A673 (cell line): ENCODE measurements around the gene WDR37. TPM values are rescaled to one million over a fixed set of nuclear protein-coding genes. Genes with fewer than 3 reads are reported as not detected.

Source experiments
- BruUV-seq: library from RNA; stranded (reverse); fragments of 400-500 nt; replicated peaks from 2 replicates; lab custom pipeline; 2021; lab: Mats Ljungman, UMichigan
- CTCF ChIA-PET: fragments of 300-600 bp; sonication (Branson Sonifier 250); formaldehyde crosslinking; loops from one replicate; lab custom pipeline; 2022; ENCODE audit warnings: antibody characterized with exemption; lab: Charles Lee
- POLR2A ChIA-PET: fragments of 300-600 bp; sonication (Branson Sonifier 250); formaldehyde crosslinking; loops from one replicate; lab custom pipeline; 2022; ENCODE audit warnings: antibody characterized with exemption; ENCODE audit not compliant: low non-redundant PET; lab: Charles Lee
- DNase-seq: peaks from one replicate; pipeline ENCODE4 v3.0.0-alpha.2; 2015; ENCODE audit warnings: low spot score
- H3K27ac ChIP-seq: fragments of 200-600 bp; sonication (generic); 2 replicates; pipeline ENCODE4 v1.5.1; 2016; ENCODE audit warnings: mixed run types, low read depth, mild to moderate bottlenecking, mixed read lengths, antibody characterized with exemption, low read length; ENCODE audit not compliant: poor library complexity, severe bottlenecking
- H3K27me3 ChIP-seq: fragments of 200-600 bp; sonication (generic); replicated peaks from 2 replicates; pipeline ENCODE4 v1.6.1; 2017; ENCODE audit warnings: mixed run types, low read depth, mild to moderate bottlenecking, mixed read lengths, antibody characterized with exemption, low read length; ENCODE audit not compliant: insufficient read depth, poor library complexity
- H3K36me3 ChIP-seq: fragments of 200-600 bp; sonication (generic); 2 replicates; pipeline ENCODE4 v1.6.1; 2016; ENCODE audit warnings: mixed run types, mild to moderate bottlenecking, mixed read lengths, antibody characterized with exemption, low read length; ENCODE audit not compliant: insufficient read depth, poor library complexity, severe bottlenecking
- H3K4me1 ChIP-seq: fragments of 200-600 bp; sonication (generic); 2 replicates; pipeline ENCODE4 v1.6.1; 2017; ENCODE audit warnings: mixed run types, mild to moderate bottlenecking, mixed read lengths, antibody characterized with exemption, low read length; ENCODE audit not compliant: insufficient read depth, poor library complexity, severe bottlenecking
- H3K4me3 ChIP-seq: fragments of 200-600 bp; sonication (generic); 2 replicates; pipeline ENCODE4 v1.5.1; 2016; ENCODE audit warnings: low read depth, mixed run types, mild to moderate bottlenecking, mixed read lengths, low read length; ENCODE audit not compliant: poor library complexity, severe bottlenecking
- H3K9me3 ChIP-seq: fragments of 200-600 bp; sonication (generic); 2 replicates; pipeline ENCODE4 v1.6.1; 2016; ENCODE audit warnings: mixed run types, low read depth, mild to moderate bottlenecking, mixed read lengths, antibody characterized with exemption, low read length; ENCODE audit not compliant: poor library complexity, severe bottlenecking
- CTCF ChIP-seq: fragments of 300-800, 200-600 bp; sonication (generic); conservative IDR thresholded peaks from 2 replicates; pipeline ENCODE4 v1.5.1; 2017; ENCODE audit warnings: low read depth, mild to moderate bottlenecking, antibody characterized with exemption, low read length, moderate library complexity, mixed read lengths
- EZH2 ChIP-seq: fragments of 200-600 bp; sonication (generic); IDR thresholded peaks from 2 replicates; pipeline ENCODE4 v1.6.1; 2017; ENCODE audit warnings: borderline replicate concordance, low read depth, mild to moderate bottlenecking, mixed read lengths, antibody characterized with exemption, low read length; ENCODE audit not compliant: poor library complexity, severe bottlenecking
- intact Hi-C: fragments of 100-400 bp; cut with micrococcal nuclease; formaldehyde crosslinking; loops from one replicate; pipeline ENCODE4 v1.10.0; 2022; ENCODE audit not compliant: unreplicated experiment
- total RNA-seq: library from RNA; stranded (reverse); gene quantifications from 2 replicates; pipeline ENCODE4 v1.2.3, GENCODE V29; 2021

WDR37 gene
- total RNA-seq, 1 experiment from 2014 or later = 12.6 TPM

DNA sequence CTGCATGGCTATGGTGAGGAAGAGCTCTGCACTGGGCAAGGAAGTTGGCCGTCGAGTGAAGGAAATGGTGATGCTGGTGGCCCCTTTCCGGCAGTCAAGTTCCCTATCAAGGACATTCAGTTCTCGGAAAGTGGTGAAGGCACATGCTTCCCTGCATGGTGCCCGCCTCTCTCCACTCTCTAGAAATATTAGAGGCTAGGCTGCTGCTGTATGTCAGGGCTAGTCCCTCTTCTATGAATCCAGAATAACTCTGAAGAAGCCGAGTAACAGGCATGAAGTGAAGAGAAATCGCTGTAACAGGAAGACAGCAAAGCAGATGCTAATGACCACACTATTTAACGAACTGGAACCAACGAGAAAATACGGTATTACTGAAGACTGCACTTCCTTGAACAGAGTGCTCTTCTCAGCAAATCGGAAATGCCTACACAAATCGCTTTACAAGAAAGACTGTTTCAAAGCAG, 12.6 kb upstream of the WDR37 start:
- Histone ChIP-seq H3K27ac (peak overlapping the region; percentile 16), H3K9me3 (no peaks in the 10 kb centered on the region), H3K36me3 (peaks cover 73% of the 10 kb centered on the region), H3K4me3 (peak overlapping the region; percentile 38), H3K4me1 (peaks cover 20% of the 10 kb centered on the region), H3K27me3 (no peaks in the 10 kb centered on the region)
- TF ChIP-seq CTCF (no peak), EZH2 (no peak)
- intact Hi-C loops = no loop called here
- POLR2A ChIA-PET = no interaction called here
- no TSS peak for BruUV-seq
- no peak for DNase-seq
- CTCF ChIA-PET = no interaction called here

- CTCF ChIA-PET = no interaction called here
- H3K4me1 ChIP-seq = peaks cover 20% of the 10 kb centered on the region
Measured at GRCh38 chr10:1044146-1044545, 12.0 kb upstream of the WDR37 start.

DNA sequence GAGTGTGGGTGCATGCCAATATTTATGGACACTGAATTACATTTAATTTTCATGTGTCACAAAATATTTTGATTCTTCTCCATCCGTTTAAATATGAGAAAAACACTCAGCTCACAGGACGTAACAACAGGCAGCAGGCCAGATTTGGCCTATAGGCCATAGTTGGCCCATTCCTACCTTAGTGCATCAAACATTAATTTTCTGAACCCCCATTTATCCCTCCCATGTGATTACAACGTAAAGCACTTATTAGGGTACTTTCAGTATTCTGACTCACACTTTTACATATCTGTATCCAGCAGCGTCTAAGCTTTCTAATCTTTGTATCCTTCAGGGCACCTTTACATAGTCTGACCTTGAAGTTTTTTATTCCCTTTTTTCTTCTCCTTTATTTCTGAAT, 11.2 kb upstream of the WDR37 start:
- peak overlapping the region; percentile 34 for H3K27ac ChIP-seq

More at GRCh38 chr10:1044146-1044545, 12.0 kb upstream of the WDR37 start:
- Histone ChIP-seq H3K27ac (peak overlapping the region; percentile 34), H3K9me3 (no peaks in the 10 kb centered on the region), H3K36me3 (peaks cover 71% of the 10 kb centered on the region), H3K27me3 (no peaks in the 10 kb centered on the region), H3K4me3 (peak overlapping the region; percentile 38)
- TF ChIP-seq EZH2 = no peak
- TF ChIP-seq CTCF = no peak
- POLR2A ChIA-PET = no interaction called here
- no TSS peak for BruUV-seq
- intact Hi-C loops = no loop called here
- DNase-seq = no peak

More for the DNA sequence above, 11.2 kb upstream of the WDR37 start:
- no peaks in the 10 kb centered on the region for H3K9me3 ChIP-seq
- CTCF ChIA-PET = no interaction called here
- TF ChIP-seq EZH2 (no peak), CTCF (no peak)
- H3K4me3 ChIP-seq = peak overlapping the region; percentile 38
- no peaks in the 10 kb centered on the region for H3K27me3 ChIP-seq
- peaks cover 20% of the 10 kb centered on the region for H3K4me1 ChIP-seq
- DNase-seq = no peak
- intact Hi-C loops = no loop called here
- TSS peak; percentile 14 for BruUV-seq
- POLR2A ChIA-PET = no interaction called here
- H3K36me3 ChIP-seq = peaks cover 63% of the 10 kb centered on the region
